Trophoblast cell (in vitro differentiated cells and primary cell): ENCODE measurements around the gene VWC2L.

Experiments
- DNase-seq, 2 donors: peaks; one replicate each; pipeline ENCODE4 v3.0.0-alpha.2; 2016
- H2AFZ ChIP-seq: 2 replicates; pipeline ENCODE4 v1.6.1; 2013; ENCODE audit warnings: low read length, moderate library complexity, mild to moderate bottlenecking; ENCODE audit not compliant: insufficient read depth, poor library complexity
- H2AK5ac ChIP-seq: 2 replicates; pipeline ENCODE4 v1.6.1; 2013; ENCODE audit warnings: mild to moderate bottlenecking, low read length
- H2BK120ac ChIP-seq: 2 replicates; pipeline ENCODE4 v1.6.1; 2013; ENCODE audit warnings: low read length, mild to moderate bottlenecking, moderate library complexity; ENCODE audit not compliant: insufficient read depth, poor library complexity
- H2BK12ac ChIP-seq: 2 replicates; pipeline ENCODE4 v1.6.1; 2013; ENCODE audit warnings: mild to moderate bottlenecking, low read length, moderate library complexity
- H2BK5ac ChIP-seq: 2 replicates; pipeline ENCODE4 v1.6.1; 2013; ENCODE audit warnings: low read length, low read depth, moderate library complexity, mild to moderate bottlenecking; ENCODE audit not compliant: poor library complexity
- H3K14ac ChIP-seq: 2 replicates; pipeline ENCODE4 v1.6.1; 2013; ENCODE audit warnings: mild to moderate bottlenecking, low read length
- H3K18ac ChIP-seq: 2 replicates; pipeline ENCODE4 v1.6.1; 2013; ENCODE audit warnings: mild to moderate bottlenecking, low read length
- H3K23ac ChIP-seq: 2 replicates; pipeline ENCODE4 v1.6.1; 2013; ENCODE audit warnings: low read length
- H3K27ac ChIP-seq: 2 replicates; pipeline ENCODE4 v1.5.1; 2013; ENCODE audit warnings: low read depth, mild to moderate bottlenecking, inconsistent platforms, low read length, moderate library complexity
- H3K27me3 ChIP-seq: 2 replicates; pipeline ENCODE4 v1.6.1; 2013; ENCODE audit warnings: inconsistent platforms, mild to moderate bottlenecking, low read length, moderate library complexity; ENCODE audit not compliant: insufficient read depth
- H3K36me3 ChIP-seq, 2 experiments: 1 replicate in 1 of 2; 2 replicates in 1 of 2; pipeline ENCODE4 v1.6.1; 2013; ENCODE audit warnings: low read length in 2 of 2, mild to moderate bottlenecking in 2 of 2, moderate library complexity in 1 of 2; ENCODE audit not compliant: insufficient read depth in 2 of 2, control insufficient read depth in 1 of 2
- H3K4ac ChIP-seq: 2 replicates; pipeline ENCODE4 v1.6.1; 2013; ENCODE audit warnings: low read depth, mild to moderate bottlenecking, low read length, moderate library complexity
- H3K4me1 ChIP-seq, 2 experiments: 1 replicate in 1 of 2; 2 replicates in 1 of 2; pipeline ENCODE4 v1.6.1; 2013; ENCODE audit warnings: low read length in 2 of 2, mild to moderate bottlenecking in 2 of 2, moderate library complexity in 1 of 2; ENCODE audit not compliant: insufficient read depth in 2 of 2, control insufficient read depth in 1 of 2
- H3K4me2 ChIP-seq: 2 replicates; pipeline ENCODE4 v1.6.1; 2013; ENCODE audit warnings: inconsistent platforms, mild to moderate bottlenecking, low read length, moderate library complexity
- H3K4me3 ChIP-seq: 2 replicates; pipeline ENCODE4 v1.5.1; 2013; ENCODE audit warnings: mild to moderate bottlenecking, low read depth, low read length, inconsistent platforms
- H3K79me1 ChIP-seq: one replicate; pipeline ENCODE4 v1.6.1; 2013; ENCODE audit warnings: low read length
- H3K79me2 ChIP-seq: 2 replicates; pipeline ENCODE4 v1.6.1; 2013; ENCODE audit warnings: low read length, mild to moderate bottlenecking; ENCODE audit not compliant: control insufficient read depth, insufficient read depth, poor library complexity
- H3K9ac ChIP-seq: 2 replicates; pipeline ENCODE4 v1.6.1; 2013; ENCODE audit warnings: mild to moderate bottlenecking, low read length
- H3K9me3 ChIP-seq: 2 replicates; pipeline ENCODE4 v1.6.1; 2013; ENCODE audit warnings: low read depth, mild to moderate bottlenecking, control low read depth, inconsistent platforms, low read length; ENCODE audit not compliant: insufficient read depth
- H4K12ac ChIP-seq: 2 replicates; pipeline ENCODE4 v1.6.1; 2013; ENCODE audit warnings: low read depth, mild to moderate bottlenecking, low read length, moderate library complexity
- H4K8ac ChIP-seq: 2 replicates; pipeline ENCODE4 v1.6.1; 2013; ENCODE audit warnings: low read depth, mild to moderate bottlenecking, low read length, moderate library complexity
- H4K91ac ChIP-seq: one replicate; pipeline ENCODE4 v1.6.1; 2013; ENCODE audit warnings: low read depth, mild to moderate bottlenecking, low read length, moderate library complexity
- WGBS: extraction: QIAGEN DNeasy Blood & Tissue Kit; methylation state at CpG from one replicate; pipeline ENCODE4 v1.1.7; 2013; ENCODE audit warnings: missing lambda C conversion rate; ENCODE audit not compliant: insufficient read length, insufficient coverage; ENCODE audit errors: extremely low coverage; 5-methylcytosine and 5-hydroxymethylcytosine counted together

The VWC2L gene

GRCh38 chr2:214558341-214558740 lies 147.5 kb downstream of the VWC2L start:
- DNase-seq, result no peak
- no peak overlapping the region for H3K14ac ChIP-seq
- no CpG with 5 or more reads among the region's 1 CpG for WGBS
- no peaks in the 10 kb centered on the region for H3K27me3 ChIP-seq
- no peaks in the 10 kb centered on the region for H3K36me3 ChIP-seq
- no peak overlapping the region for H3K23ac ChIP-seq
- no peak overlapping the region for H2BK120ac ChIP-seq
- no peak overlapping the region for H4K8ac ChIP-seq
- H2BK5ac ChIP-seq, result no peak overlapping the region
- no peak overlapping the region for H4K91ac ChIP-seq
- no peak overlapping the region for H3K18ac ChIP-seq
- no peak overlapping the region for H4K12ac ChIP-seq
- H3K79me2 ChIP-seq, result no peaks in the 10 kb centered on the region
- no peak overlapping the region for H3K4ac ChIP-seq
- H2AFZ ChIP-seq, result no peak overlapping the region
- no peak overlapping the region for H3K27ac ChIP-seq
- H3K4me2 ChIP-seq, result no peak overlapping the region
- no peak overlapping the region for H3K4me3 ChIP-seq
- no peaks in the 10 kb centered on the region for H3K4me1 ChIP-seq
- H2BK12ac ChIP-seq, result no peak overlapping the region
- H2AK5ac ChIP-seq, result no peak overlapping the region
- no peaks in the 10 kb centered on the region for H3K79me1 ChIP-seq
- H3K9me3 ChIP-seq, result no peaks in the 10 kb centered on the region
- no peak overlapping the region for H3K9ac ChIP-seq

- Histone ChIP-seq H3K4ac (no peak overlapping the region), H4K91ac (no peak overlapping the region), H2BK12ac (no peak overlapping the region), H3K9ac (no peak overlapping the region), H4K12ac (no peak overlapping the region), H2AK5ac (no peak overlapping the region), H3K14ac (no peak overlapping the region), H3K18ac (no peak overlapping the region), H2AFZ (no peak overlapping the region), H4K8ac (no peak overlapping the region), H3K79me2 (no peaks in the 10 kb centered on the region), H3K4me2 (no peak overlapping the region), H3K4me1 (no peaks in the 10 kb centered on the region), H3K36me3 (no peaks in the 10 kb centered on the region), H3K9me3 (no peaks in the 10 kb centered on the region), H2BK5ac (no peak overlapping the region), H3K4me3 (no peak overlapping the region), H3K79me1 (no peaks in the 10 kb centered on the region), H2BK120ac (no peak overlapping the region), H3K23ac (no peak overlapping the region), H3K27ac (no peak overlapping the region), H3K27me3 (no peaks in the 10 kb centered on the region)
- no peak for DNase-seq
- WGBS, result no CpG with 5 or more reads among the region's 4 CpGs
Observed at GRCh38 chr2:214560176-214560575, 149.3 kb downstream of the VWC2L start.

- Histone ChIP-seq H4K91ac (no peak overlapping the region), H3K4me2 (no peak overlapping the region), H3K4ac (no peak overlapping the region), H3K36me3 (no peaks in the 10 kb centered on the region), H3K27ac (no peak overlapping the region), H3K79me2 (no peaks in the 10 kb centered on the region), H2BK120ac (no peak overlapping the region), H4K8ac (no peak overlapping the region), H3K27me3 (no peaks in the 10 kb centered on the region), H3K4me1 (no peaks in the 10 kb centered on the region), H2AK5ac (no peak overlapping the region), H3K23ac (no peak overlapping the region), H3K18ac (no peak overlapping the region), H3K9ac (no peak overlapping the region), H2AFZ (no peak overlapping the region), H3K14ac (no peak overlapping the region), H3K9me3 (no peaks in the 10 kb centered on the region), H2BK5ac (no peak overlapping the region), H3K79me1 (no peaks in the 10 kb centered on the region), H2BK12ac (no peak overlapping the region), H4K12ac (no peak overlapping the region), H3K4me3 (no peak overlapping the region)
- no CpG with 5 or more reads among the region's 1 CpG for WGBS
- no peak for DNase-seq
Observed at GRCh38 chr2:214560618-214561190, 149.8 kb downstream of the VWC2L start.

- Histone ChIP-seq H3K79me2 (no peaks in the 10 kb centered on the region), H3K79me1 (no peaks in the 10 kb centered on the region), H3K9me3 (no peaks in the 10 kb centered on the region), H2BK12ac (no peak overlapping the region), H3K4ac (no peak overlapping the region), H3K4me2 (no peak overlapping the region), H3K27me3 (no peaks in the 10 kb centered on the region), H3K27ac (no peak overlapping the region), H3K9ac (no peak overlapping the region), H3K18ac (no peak overlapping the region), H2AFZ (no peak overlapping the region), H4K8ac (no peak overlapping the region), H2BK5ac (no peak overlapping the region), H3K36me3 (no peaks in the 10 kb centered on the region), H3K14ac (no peak overlapping the region), H2AK5ac (no peak overlapping the region), H2BK120ac (no peak overlapping the region), H4K91ac (no peak overlapping the region), H3K23ac (no peak overlapping the region), H3K4me3 (no peak overlapping the region), H3K4me1 (no peaks in the 10 kb centered on the region), H4K12ac (no peak overlapping the region)
- no peak for DNase-seq
- no CpG with 5 or more reads among the region's 1 CpG for WGBS
Observed at GRCh38 chr2:214565246-214565645, 154.4 kb downstream of the VWC2L start.
